T47D (cell line): Measurements from ENCODE around the gene GSTCD.
"Not testable (repeated sequence)": the region's sequence is repeated elsewhere in the genome, so short reads cannot be mapped to it uniquely, and the experiment has no call there.

Source experiments
- DNase-seq, 2 experiments: peaks; one replicate each; pipeline versions ENCODE4 v3.0.0 to v3.0.0-alpha.2; 2011 to 2012; ENCODE audit warnings: low read depth in 1 of 2, low spot score in 1 of 2
- JUND ChIP-seq: IDR thresholded peaks from 2 replicates; pipeline ENCODE4 v1.6.1; 2012; ENCODE audit warnings: low read depth
- in situ Hi-C: cut with HindIII; loops from 2 replicates; pipeline ENCODE4 v1.10.0; 2016; ENCODE audit warnings: low sequenced_read_pairs, low pct_unique_long_range_greater_than_20kb

Gene GSTCD

GRCh38 chr4:105840426-105841174, 132.0 kb downstream of the GSTCD start:
- in situ Hi-C loops, result no loop called here
- no peak for DNase-seq
- no peak for TF ChIP-seq JUND

GRCh38 chr4:105843941-105844340, 135.4 kb downstream of the GSTCD start:
- in situ Hi-C loops, result no loop called here

GRCh38 chr4:105845559-105845958, 137.0 kb downstream of the GSTCD start:
- no peak for DNase-seq
- TF ChIP-seq JUND, result no peak
- in situ Hi-C loops, result no loop called here

More at GRCh38 chr4:105843941-105844340, 135.4 kb downstream of the GSTCD start:
- TF ChIP-seq JUND, result no peak
- DNase-seq, result no peak

- in situ Hi-C loops, DNase-seq: not testable (repeated sequence)
Measured at GRCh38 chr4:105848359-105848758, 139.8 kb downstream of the GSTCD start.

GRCh38 chr4:105851196-105851595, 142.6 kb downstream of the GSTCD start:
- no peak for DNase-seq
- TF ChIP-seq JUND, result no peak
- in situ Hi-C loops, result no loop called here

- in situ Hi-C loops, DNase-seq: not testable (repeated sequence)
Measured at GRCh38 chr4:105852230-105852629, 143.6 kb downstream of the GSTCD start.

GRCh38 chr4:105858466-105859040, 150.0 kb downstream of the GSTCD start:
- in situ Hi-C loops, result no loop called here
- TF ChIP-seq JUND, result no peak
- DNase-seq, result no peak

GRCh38 chr4:105859233-105859632, 150.6 kb downstream of the GSTCD start:
- peak; percentile 1 to 8 for DNase-seq
- TF ChIP-seq JUND, result peak; percentile 31; the same call in 1 of the 2 replicates

GRCh38 chr4:105870963-105871362, 162.4 kb downstream of the GSTCD start:
- in situ Hi-C loops, result no loop called here
- no peak for TF ChIP-seq JUND
- DNase-seq, result no peak

More at GRCh38 chr4:105859233-105859632, 150.6 kb downstream of the GSTCD start:
- in situ Hi-C loops, result no loop called here

- no peak for TF ChIP-seq JUND
- DNase-seq, result no peak
Measured at GRCh38 chr4:105871997-105872396, 163.4 kb downstream of the GSTCD start.

GRCh38 chr4:105875233-105875632, 166.6 kb downstream of the GSTCD start:
- no peak for TF ChIP-seq JUND
- no peak for DNase-seq
- in situ Hi-C loops, result no loop called here

More at GRCh38 chr4:105871997-105872396, 163.4 kb downstream of the GSTCD start:
- in situ Hi-C loops, result no loop called here

- in situ Hi-C loops, result no loop called here
- no peak for TF ChIP-seq JUND
Measured at GRCh38 chr4:105878668-105879067, 170.1 kb downstream of the GSTCD start.

GRCh38 chr4:105887508-105887907, 178.9 kb downstream of the GSTCD start:
- DNase-seq, result no peak
- in situ Hi-C loops, result no loop called here
- no peak for TF ChIP-seq JUND

More at GRCh38 chr4:105878668-105879067, 170.1 kb downstream of the GSTCD start:
- DNase-seq, result no peak
